DND-41 (cell line): Measurements from ENCODE around the gene ELL2.
A peak's percentile ranks its signal among the peaks of the same experiment; 100 is the strongest.

ENCODE experiments used
- ATAC-seq: fragments of 200-7000 bp; cut with Tn5 transposase; 3 replicates; pipeline ENCODE4 v1.9.1; 2021; ENCODE audit warnings: low read depth; ENCODE audit not compliant: insufficient read depth
- DNase-seq: peaks from one replicate; pipeline ENCODE4 v3.0.0-alpha.2; 2020
- H2AFZ ChIP-seq: 2 replicates; pipeline ENCODE4 v1.6.0; 2012; ENCODE audit warnings: low read depth, low read length
- H3K27ac ChIP-seq: 2 replicates; pipeline ENCODE4 v1.5.1; 2012; ENCODE audit warnings: low read length, inconsistent platforms
- H3K27me3 ChIP-seq: fragments of 200-600 bp; sonication (generic); 2 replicates; pipeline ENCODE4 v1.6.0; 2012; ENCODE audit warnings: low read length, mild to moderate bottlenecking, inconsistent platforms; ENCODE audit not compliant: insufficient read depth, poor library complexity
- H3K36me3 ChIP-seq: 2 replicates; pipeline ENCODE4 v1.5.1; 2012; ENCODE audit warnings: low read length, inconsistent platforms; ENCODE audit not compliant: insufficient read depth
- H3K4me1 ChIP-seq: 2 replicates; pipeline ENCODE4 v1.5.1; 2012; ENCODE audit warnings: mild to moderate bottlenecking, low read length; ENCODE audit not compliant: insufficient read depth
- H3K4me2 ChIP-seq: 2 replicates; pipeline ENCODE4 v1.6.0; 2012; ENCODE audit warnings: mild to moderate bottlenecking, moderate library complexity, low read length, inconsistent platforms; ENCODE audit not compliant: insufficient read depth
- H3K4me3 ChIP-seq, 2 experiments: fragments of 200-600 bp in 1 of 2; shearing (Covaris generic) in 1 of 2; 2 replicates each; pipeline ENCODE4 v1.5.1; 2012 to 2016; ENCODE audit warnings: inconsistent platforms in 2 of 2, low read length in 2 of 2, mild to moderate bottlenecking in 2 of 2, low read depth in 1 of 2, moderate library complexity in 1 of 2
- H3K79me2 ChIP-seq: 2 replicates; pipeline ENCODE4 v1.6.0; 2012; ENCODE audit warnings: low read length, inconsistent platforms; ENCODE audit not compliant: insufficient read depth
- H3K9ac ChIP-seq: 2 replicates; pipeline ENCODE4 v1.6.0; 2012; ENCODE audit warnings: low read depth, mild to moderate bottlenecking, inconsistent platforms, low read length, moderate library complexity
- H3K9me3 ChIP-seq: 2 replicates; pipeline ENCODE4 v1.5.1; 2012; ENCODE audit warnings: low read length, moderate library complexity, mild to moderate bottlenecking, inconsistent platforms; ENCODE audit not compliant: insufficient read depth, severe bottlenecking
- H4K20me1 ChIP-seq: 2 replicates; pipeline ENCODE4 v1.6.0; 2012; ENCODE audit warnings: low read length; ENCODE audit not compliant: insufficient read depth
- EZH2 ChIP-seq: IDR thresholded peaks from 3 replicates; pipeline ENCODE4 v1.6.1; 2012; ENCODE audit warnings: borderline replicate concordance, low read depth, mild to moderate bottlenecking, moderate library complexity, low read length, inconsistent platforms; ENCODE audit not compliant: severe bottlenecking
- TF ChIP-seq, protein P1 (sequence below): IDR thresholded peaks from 2 replicates; pipeline ENCODE4 v1.5.1; 2012; ENCODE audit warnings: borderline replicate concordance, low read length, moderate library complexity, mild to moderate bottlenecking; ENCODE audit not compliant: poor library complexity, severe bottlenecking; ENCODE audit errors: extremely low read depth

ELL2 gene

DNA sequence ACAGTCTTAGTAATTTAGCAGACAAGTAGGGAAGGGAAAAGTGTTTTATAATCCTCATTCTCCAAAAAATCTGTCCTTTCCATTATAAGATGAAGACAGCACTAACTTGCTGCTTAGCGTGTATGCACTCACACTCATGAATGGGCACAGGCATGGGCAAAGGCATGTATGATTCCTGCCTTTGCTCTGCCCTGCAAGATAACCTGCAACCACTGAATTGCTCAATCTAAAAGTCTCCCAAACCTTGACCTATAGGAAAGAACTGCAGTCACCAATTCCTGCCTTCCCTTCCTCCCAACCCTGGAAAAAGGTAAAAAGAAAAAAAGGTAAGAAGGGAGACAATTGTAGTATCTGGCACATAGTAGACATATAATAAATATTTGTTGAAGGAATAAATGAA is 40.8 kb downstream of the ELL2 start:
- H3K4me1 ChIP-seq: peaks cover 54% of the 10 kb centered on the region
- no peak overlapping the region for H3K27ac ChIP-seq
- H4K20me1 ChIP-seq: no peaks in the 10 kb centered on the region
- no peaks in the 10 kb centered on the region for H3K27me3 ChIP-seq
- no peaks in the 10 kb centered on the region for H3K9me3 ChIP-seq
- DNase-seq (no peak), ATAC-seq (no peak)
- no peaks in the 10 kb centered on the region for H3K36me3 ChIP-seq
- no peak overlapping the region for H3K4me3 ChIP-seq
- H3K4me2 ChIP-seq: no peak overlapping the region
- H3K9ac ChIP-seq: no peak overlapping the region
- no peak overlapping the region for H2AFZ ChIP-seq
- TF ChIP-seq, protein P1, sequence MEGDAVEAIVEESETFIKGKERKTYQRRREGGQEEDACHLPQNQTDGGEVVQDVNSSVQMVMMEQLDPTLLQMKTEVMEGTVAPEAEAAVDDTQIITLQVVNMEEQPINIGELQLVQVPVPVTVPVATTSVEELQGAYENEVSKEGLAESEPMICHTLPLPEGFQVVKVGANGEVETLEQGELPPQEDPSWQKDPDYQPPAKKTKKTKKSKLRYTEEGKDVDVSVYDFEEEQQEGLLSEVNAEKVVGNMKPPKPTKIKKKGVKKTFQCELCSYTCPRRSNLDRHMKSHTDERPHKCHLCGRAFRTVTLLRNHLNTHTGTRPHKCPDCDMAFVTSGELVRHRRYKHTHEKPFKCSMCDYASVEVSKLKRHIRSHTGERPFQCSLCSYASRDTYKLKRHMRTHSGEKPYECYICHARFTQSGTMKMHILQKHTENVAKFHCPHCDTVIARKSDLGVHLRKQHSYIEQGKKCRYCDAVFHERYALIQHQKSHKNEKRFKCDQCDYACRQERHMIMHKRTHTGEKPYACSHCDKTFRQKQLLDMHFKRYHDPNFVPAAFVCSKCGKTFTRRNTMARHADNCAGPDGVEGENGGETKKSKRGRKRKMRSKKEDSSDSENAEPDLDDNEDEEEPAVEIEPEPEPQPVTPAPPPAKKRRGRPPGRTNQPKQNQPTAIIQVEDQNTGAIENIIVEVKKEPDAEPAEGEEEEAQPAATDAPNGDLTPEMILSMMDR: no peak
- TF ChIP-seq EZH2: no peak
- no peaks in the 10 kb centered on the region for H3K79me2 ChIP-seq

- H3K4me1 ChIP-seq: peaks cover 54% of the 10 kb centered on the region
- no peak for ATAC-seq
- H3K9me3 ChIP-seq: no peaks in the 10 kb centered on the region
- no peak for TF ChIP-seq EZH2
- TF ChIP-seq, protein P1: no peak
- H2AFZ ChIP-seq: no peak overlapping the region
- no peaks in the 10 kb centered on the region for H3K36me3 ChIP-seq
- no peaks in the 10 kb centered on the region for H4K20me1 ChIP-seq
- H3K4me3 ChIP-seq: no peak overlapping the region
- no peaks in the 10 kb centered on the region for H3K27me3 ChIP-seq
- DNase-seq: no peak
- no peaks in the 10 kb centered on the region for H3K79me2 ChIP-seq
- no peak overlapping the region for H3K4me2 ChIP-seq
- H3K9ac ChIP-seq: no peak overlapping the region
- H3K27ac ChIP-seq: no peak overlapping the region
Observed at GRCh38 chr5:95919658-95920057, 42.0 kb downstream of the ELL2 start.

DNA sequence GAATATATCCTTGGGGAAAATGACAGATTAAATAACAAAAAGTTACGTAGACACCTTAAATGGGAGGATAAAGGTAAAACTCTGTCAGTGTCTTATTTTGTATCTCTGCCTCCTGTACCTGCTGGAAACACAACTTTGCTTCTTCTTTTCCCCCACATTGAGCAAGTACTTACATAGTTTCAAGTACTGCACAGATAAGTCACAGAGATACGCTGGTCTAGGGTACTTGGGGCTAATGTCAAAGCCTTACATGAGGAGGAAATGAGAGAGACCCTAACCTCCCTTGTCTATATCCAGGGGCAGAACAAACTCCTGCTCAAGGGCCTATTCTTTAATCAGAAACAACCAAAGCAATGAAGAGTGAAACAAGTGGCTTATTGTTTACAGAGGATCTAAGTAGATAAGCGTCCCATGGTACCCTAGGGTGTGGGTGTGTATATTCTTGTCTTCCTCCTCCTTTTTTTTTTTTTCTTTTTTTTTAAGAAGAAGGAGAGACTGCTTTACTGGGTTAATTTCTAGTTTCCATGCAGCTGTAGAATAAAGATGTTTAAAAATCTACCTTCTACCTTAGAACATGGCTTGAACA is 43.1 kb downstream of the ELL2 start:
- H3K79me2 ChIP-seq: no peaks in the 10 kb centered on the region
- peak overlapping the region; percentile 35; the same call in 1 of the 2 replicates for H2AFZ ChIP-seq
- no peak for ATAC-seq
- TF ChIP-seq, protein P1: no peak
- TF ChIP-seq EZH2: no peak
- no peaks in the 10 kb centered on the region for H3K36me3 ChIP-seq
- H3K4me3 ChIP-seq: no peak overlapping the region
- no peak overlapping the region for H3K9ac ChIP-seq
- H3K27me3 ChIP-seq: no peaks in the 10 kb centered on the region
- no peak for DNase-seq
- H3K4me2 ChIP-seq: no peak overlapping the region
- H3K9me3 ChIP-seq: no peaks in the 10 kb centered on the region
- peak overlapping the region; percentile 52 for H3K27ac ChIP-seq
- H4K20me1 ChIP-seq: no peaks in the 10 kb centered on the region
- peaks cover 44% of the 10 kb centered on the region for H3K4me1 ChIP-seq
